ENCODE results near the gene FRMD5.
A peak's percentile ranks its signal among the peaks of the same experiment; 100 is the strongest.
"Not testable (repeated sequence)": the region's sequence is repeated elsewhere in the genome, so short reads cannot be mapped to it uniquely, and the experiment has no call there.

The FRMD5 gene

GRCh38 chr15:43876872-43877271, 318.2 kb downstream of the FRMD5 start:
- no peak for FAIRE-seq
- no peak for TF ChIP-seq POLR2A (IDR thresholded peaks at IDR 0.05; ENCODE audit: low read depth, low read length)

GRCh38 chr15:43873651-43874050, 321.4 kb downstream of the FRMD5 start:
- TF ChIP-seq POLR2A (IDR thresholded peaks at IDR 0.05; ENCODE audit: low read depth, low read length) = no peak
- DNase-seq (ENCODE audit: insufficient read length, low spot score) = no peak
- FAIRE-seq = no peak

More at GRCh38 chr15:43876872-43877271, 318.2 kb downstream of the FRMD5 start:
- no peak for DNase-seq (ENCODE audit: insufficient read length, low spot score)

- peak; percentile 75 for FAIRE-seq
- no peak for TF ChIP-seq POLR2A (IDR thresholded peaks at IDR 0.05; ENCODE audit: low read depth, low read length)
- DNase-seq (ENCODE audit: insufficient read length, low spot score) = peak; percentile 44
Measured at GRCh38 chr15:43872416-43873020, 322.6 kb downstream of the FRMD5 start.

GRCh38 chr15:43871835-43872234, 323.2 kb downstream of the FRMD5 start:
- no peak for FAIRE-seq
- no peak for TF ChIP-seq POLR2A (IDR thresholded peaks at IDR 0.05; ENCODE audit: low read depth, low read length)
- DNase-seq (ENCODE audit: insufficient read length, low spot score) = no peak

GRCh38 chr15:43868406-43868805, 326.7 kb downstream of the FRMD5 start:
- FAIRE-seq = no peak
- DNase-seq (ENCODE audit: insufficient read length, low spot score) = no peak
- no peak for TF ChIP-seq POLR2A (IDR thresholded peaks at IDR 0.05; ENCODE audit: low read depth, low read length)

- DNase-seq (ENCODE audit: insufficient read length, low spot score) = no peak
- no peak for TF ChIP-seq POLR2A (IDR thresholded peaks at IDR 0.05; ENCODE audit: low read depth, low read length)
- no peak for FAIRE-seq
Measured at GRCh38 chr15:43867096-43867495, 328.0 kb downstream of the FRMD5 start.

GRCh38 chr15:43866636-43867035, 328.4 kb downstream of the FRMD5 start:
- not testable (repeated sequence) for FAIRE-seq

GRCh38 chr15:43859546-43859945, 335.5 kb downstream of the FRMD5 start:
- no peak for FAIRE-seq
- no peak for DNase-seq (ENCODE audit: insufficient read length, low spot score)

More at GRCh38 chr15:43866636-43867035, 328.4 kb downstream of the FRMD5 start:
- not testable (repeated sequence) for DNase-seq (ENCODE audit: insufficient read length, low spot score)

GRCh38 chr15:43854801-43855200, 340.3 kb downstream of the FRMD5 start:
- FAIRE-seq (no peak), DNase-seq (ENCODE audit: insufficient read length, low spot score) (no peak)
- no peak for TF ChIP-seq POLR2A (IDR thresholded peaks at IDR 0.05; ENCODE audit: low read depth, low read length)

More at GRCh38 chr15:43859546-43859945, 335.5 kb downstream of the FRMD5 start:
- TF ChIP-seq POLR2A (IDR thresholded peaks at IDR 0.05; ENCODE audit: low read depth, low read length) = no peak

GRCh38 chr15:43852607-43853006, 342.5 kb downstream of the FRMD5 start:
- DNase-seq (ENCODE audit: insufficient read length, low spot score) (no peak), FAIRE-seq (no peak)
- no peak for TF ChIP-seq POLR2A (IDR thresholded peaks at IDR 0.05; ENCODE audit: low read depth, low read length)

- no peak for TF ChIP-seq POLR2A (IDR thresholded peaks at IDR 0.05; ENCODE audit: low read depth, low read length)
Measured at GRCh38 chr15:43851251-43851650, 343.8 kb downstream of the FRMD5 start.

GRCh38 chr15:43845421-43845820, 349.6 kb downstream of the FRMD5 start:
- no peak for TF ChIP-seq POLR2A (IDR thresholded peaks at IDR 0.05; ENCODE audit: low read depth, low read length)
- FAIRE-seq = no peak
- DNase-seq (ENCODE audit: insufficient read length, low spot score) = no peak

More at GRCh38 chr15:43851251-43851650, 343.8 kb downstream of the FRMD5 start:
- DNase-seq (ENCODE audit: insufficient read length, low spot score) (no peak), FAIRE-seq (no peak)

- not testable (repeated sequence) for DNase-seq (ENCODE audit: insufficient read length, low spot score); FAIRE-seq
Measured at GRCh38 chr15:43832485-43832884, 362.6 kb downstream of the FRMD5 start.

- FAIRE-seq; DNase-seq (ENCODE audit: insufficient read length, low spot score): not testable (repeated sequence)
Measured at GRCh38 chr15:43831519-43832052, 363.5 kb downstream of the FRMD5 start.

- FAIRE-seq; DNase-seq (ENCODE audit: insufficient read length, low spot score): not testable (repeated sequence)
Measured at GRCh38 chr15:43830691-43831275, 364.3 kb downstream of the FRMD5 start.

- FAIRE-seq; DNase-seq (ENCODE audit: insufficient read length, low spot score): not testable (repeated sequence)
Measured at GRCh38 chr15:43829951-43830540, 365.0 kb downstream of the FRMD5 start.

All from H54 (cell line).